Liver (tissue), 3 donors: ENCODE data around the gene STAT3.

Source experiments
- EGR1 ChIP-seq, 2 donors: IDR thresholded peaks; 2 replicates each; pipeline ENCODE4 v1.6.1; 2016 to 2018; ENCODE audit warnings: antibody characterized with exemption in 2 of 2, low read depth in 2 of 2
- GABPA ChIP-seq, 2 donors: IDR thresholded peaks in 1 of 2; conservative IDR thresholded peaks in 1 of 2; 2 replicates each; pipeline ENCODE4 v1.6.1; 2016; ENCODE audit warnings: antibody characterized with exemption in 2 of 2, mild to moderate bottlenecking in 1 of 2, moderate library complexity in 1 of 2
- HNF4A ChIP-seq, 2 donors: conservative IDR thresholded peaks; 2 replicates each; pipeline ENCODE4 v1.6.1; 2016; ENCODE audit warnings: antibody characterized with exemption in 2 of 2, mild to moderate bottlenecking in 2 of 2
- JUND ChIP-seq, 2 donors: IDR thresholded peaks; 2 replicates each; pipeline ENCODE4 v1.6.1; 2016; ENCODE audit warnings: antibody characterized with exemption in 2 of 2
- RXRA ChIP-seq, 2 donors: IDR thresholded peaks; 2 replicates each; pipeline ENCODE4 v1.6.1; 2017 to 2018; ENCODE audit warnings: antibody characterized with exemption in 2 of 2, mild to moderate bottlenecking in 1 of 2
- TAF1 ChIP-seq: conservative IDR thresholded peaks from 2 replicates; pipeline ENCODE4 v1.6.1; 2016; ENCODE audit warnings: antibody characterized with exemption, mild to moderate bottlenecking
- YY1 ChIP-seq: IDR thresholded peaks from 2 replicates; pipeline ENCODE4 v1.6.1; 2016; ENCODE audit warnings: antibody characterized with exemption, mild to moderate bottlenecking
- TF ChIP-seq, protein P1 (sequence below): IDR thresholded peaks from 2 replicates; pipeline ENCODE4 v1.6.1; 2016; ENCODE audit warnings: antibody characterized with exemption
- TF ChIP-seq, protein P2 (sequence below): IDR thresholded peaks from 2 replicates; pipeline ENCODE4 v1.6.1; 2016; ENCODE audit warnings: antibody characterized with exemption
- TF ChIP-seq, protein P3 (sequence below): fragments of 150-350 bp; IDR thresholded peaks from 2 replicates; pipeline ENCODE4 v1.5.1; 2017; ENCODE audit warnings: improper control_type of control experiment, low read depth, low read length; ENCODE audit not compliant: missing input control
- TF ChIP-seq, protein P4 (sequence below): IDR thresholded peaks from 2 replicates; pipeline ENCODE4 v1.6.1; 2016; ENCODE audit warnings: antibody characterized with exemption
- TF ChIP-seq, protein P5 (sequence below): IDR thresholded peaks from 2 replicates; pipeline ENCODE4 v1.6.1; 2016; ENCODE audit warnings: antibody characterized with exemption, mild to moderate bottlenecking
- donor health status: healthy.
- donor health status: healthy.

DNA sequence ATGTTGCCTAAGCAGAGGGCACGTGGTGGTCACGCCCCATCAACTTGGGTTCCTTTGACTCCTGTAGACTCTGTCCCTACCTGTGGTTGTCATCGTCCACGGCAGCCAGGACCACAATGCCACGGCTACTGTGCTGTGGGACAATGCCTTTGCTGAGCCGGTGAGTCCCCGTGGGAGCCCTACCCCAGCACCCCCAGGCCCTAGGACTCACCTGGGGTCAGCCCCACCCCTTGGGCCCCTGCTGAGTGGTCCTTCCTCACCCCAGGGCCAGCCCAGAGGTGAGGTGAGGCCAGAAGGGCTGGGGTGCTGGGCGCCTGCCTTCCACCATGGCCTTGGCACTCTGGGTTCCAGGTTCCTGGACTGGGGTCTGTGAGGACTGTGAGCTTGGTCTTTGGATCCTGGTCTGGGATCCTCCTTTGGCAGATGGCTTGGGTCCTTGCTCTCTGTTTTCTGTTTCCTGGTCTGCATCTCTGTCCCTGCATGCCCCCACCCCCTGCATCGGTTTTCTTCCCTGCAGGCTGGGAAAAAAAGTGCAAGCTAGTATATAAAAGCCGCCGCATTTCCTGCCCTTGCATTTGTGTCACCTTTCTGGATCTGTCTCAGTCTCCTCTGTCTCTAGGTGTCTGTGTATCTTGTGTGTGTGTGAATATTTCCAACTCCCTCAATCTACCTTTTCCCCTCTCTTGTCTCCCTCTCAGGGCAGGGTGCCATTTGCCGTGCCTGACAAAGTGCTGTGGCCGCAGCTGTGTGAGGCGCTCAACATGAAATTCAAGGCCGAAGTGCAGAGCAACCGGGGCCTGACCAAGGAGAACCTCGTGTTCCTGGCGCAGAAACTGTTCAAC, 82.5 kb downstream of the STAT3 start:
- no peak for TF ChIP-seq YY1
- TF ChIP-seq, protein P1, sequence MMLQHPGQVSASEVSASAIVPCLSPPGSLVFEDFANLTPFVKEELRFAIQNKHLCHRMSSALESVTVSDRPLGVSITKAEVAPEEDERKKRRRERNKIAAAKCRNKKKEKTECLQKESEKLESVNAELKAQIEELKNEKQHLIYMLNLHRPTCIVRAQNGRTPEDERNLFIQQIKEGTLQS: no peak
- TF ChIP-seq, protein P2, sequence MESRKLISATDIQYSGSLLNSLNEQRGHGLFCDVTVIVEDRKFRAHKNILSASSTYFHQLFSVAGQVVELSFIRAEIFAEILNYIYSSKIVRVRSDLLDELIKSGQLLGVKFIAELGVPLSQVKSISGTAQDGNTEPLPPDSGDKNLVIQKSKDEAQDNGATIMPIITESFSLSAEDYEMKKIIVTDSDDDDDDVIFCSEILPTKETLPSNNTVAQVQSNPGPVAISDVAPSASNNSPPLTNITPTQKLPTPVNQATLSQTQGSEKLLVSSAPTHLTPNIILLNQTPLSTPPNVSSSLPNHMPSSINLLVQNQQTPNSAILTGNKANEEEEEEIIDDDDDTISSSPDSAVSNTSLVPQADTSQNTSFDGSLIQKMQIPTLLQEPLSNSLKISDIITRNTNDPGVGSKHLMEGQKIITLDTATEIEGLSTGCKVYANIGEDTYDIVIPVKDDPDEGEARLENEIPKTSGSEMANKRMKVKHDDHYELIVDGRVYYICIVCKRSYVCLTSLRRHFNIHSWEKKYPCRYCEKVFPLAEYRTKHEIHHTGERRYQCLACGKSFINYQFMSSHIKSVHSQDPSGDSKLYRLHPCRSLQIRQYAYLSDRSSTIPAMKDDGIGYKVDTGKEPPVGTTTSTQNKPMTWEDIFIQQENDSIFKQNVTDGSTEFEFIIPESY: no peak
- TF ChIP-seq, protein P3, sequence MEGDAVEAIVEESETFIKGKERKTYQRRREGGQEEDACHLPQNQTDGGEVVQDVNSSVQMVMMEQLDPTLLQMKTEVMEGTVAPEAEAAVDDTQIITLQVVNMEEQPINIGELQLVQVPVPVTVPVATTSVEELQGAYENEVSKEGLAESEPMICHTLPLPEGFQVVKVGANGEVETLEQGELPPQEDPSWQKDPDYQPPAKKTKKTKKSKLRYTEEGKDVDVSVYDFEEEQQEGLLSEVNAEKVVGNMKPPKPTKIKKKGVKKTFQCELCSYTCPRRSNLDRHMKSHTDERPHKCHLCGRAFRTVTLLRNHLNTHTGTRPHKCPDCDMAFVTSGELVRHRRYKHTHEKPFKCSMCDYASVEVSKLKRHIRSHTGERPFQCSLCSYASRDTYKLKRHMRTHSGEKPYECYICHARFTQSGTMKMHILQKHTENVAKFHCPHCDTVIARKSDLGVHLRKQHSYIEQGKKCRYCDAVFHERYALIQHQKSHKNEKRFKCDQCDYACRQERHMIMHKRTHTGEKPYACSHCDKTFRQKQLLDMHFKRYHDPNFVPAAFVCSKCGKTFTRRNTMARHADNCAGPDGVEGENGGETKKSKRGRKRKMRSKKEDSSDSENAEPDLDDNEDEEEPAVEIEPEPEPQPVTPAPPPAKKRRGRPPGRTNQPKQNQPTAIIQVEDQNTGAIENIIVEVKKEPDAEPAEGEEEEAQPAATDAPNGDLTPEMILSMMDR: no peak
- TF ChIP-seq, protein P4, sequence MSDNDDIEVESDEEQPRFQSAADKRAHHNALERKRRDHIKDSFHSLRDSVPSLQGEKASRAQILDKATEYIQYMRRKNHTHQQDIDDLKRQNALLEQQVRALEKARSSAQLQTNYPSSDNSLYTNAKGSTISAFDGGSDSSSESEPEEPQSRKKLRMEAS: no peak
- TF ChIP-seq TAF1: no peak
- TF ChIP-seq JUND (IDR thresholded peaks at IDR 0.05): no peak
- TF ChIP-seq EGR1 (IDR thresholded peaks at IDR 0.05; ENCODE audit: low read depth in 2 of 2): no peak
- no peak for TF ChIP-seq GABPA (IDR thresholded peaks at IDR 0.05 in 1 of 2, conservative IDR thresholded peaks at IDR 0.05 in 1 of 2)
- TF ChIP-seq RXRA (IDR thresholded peaks at IDR 0.05): no peak
- TF ChIP-seq HNF4A (conservative IDR thresholded peaks at IDR 0.05): no peak
- TF ChIP-seq, protein P5, sequence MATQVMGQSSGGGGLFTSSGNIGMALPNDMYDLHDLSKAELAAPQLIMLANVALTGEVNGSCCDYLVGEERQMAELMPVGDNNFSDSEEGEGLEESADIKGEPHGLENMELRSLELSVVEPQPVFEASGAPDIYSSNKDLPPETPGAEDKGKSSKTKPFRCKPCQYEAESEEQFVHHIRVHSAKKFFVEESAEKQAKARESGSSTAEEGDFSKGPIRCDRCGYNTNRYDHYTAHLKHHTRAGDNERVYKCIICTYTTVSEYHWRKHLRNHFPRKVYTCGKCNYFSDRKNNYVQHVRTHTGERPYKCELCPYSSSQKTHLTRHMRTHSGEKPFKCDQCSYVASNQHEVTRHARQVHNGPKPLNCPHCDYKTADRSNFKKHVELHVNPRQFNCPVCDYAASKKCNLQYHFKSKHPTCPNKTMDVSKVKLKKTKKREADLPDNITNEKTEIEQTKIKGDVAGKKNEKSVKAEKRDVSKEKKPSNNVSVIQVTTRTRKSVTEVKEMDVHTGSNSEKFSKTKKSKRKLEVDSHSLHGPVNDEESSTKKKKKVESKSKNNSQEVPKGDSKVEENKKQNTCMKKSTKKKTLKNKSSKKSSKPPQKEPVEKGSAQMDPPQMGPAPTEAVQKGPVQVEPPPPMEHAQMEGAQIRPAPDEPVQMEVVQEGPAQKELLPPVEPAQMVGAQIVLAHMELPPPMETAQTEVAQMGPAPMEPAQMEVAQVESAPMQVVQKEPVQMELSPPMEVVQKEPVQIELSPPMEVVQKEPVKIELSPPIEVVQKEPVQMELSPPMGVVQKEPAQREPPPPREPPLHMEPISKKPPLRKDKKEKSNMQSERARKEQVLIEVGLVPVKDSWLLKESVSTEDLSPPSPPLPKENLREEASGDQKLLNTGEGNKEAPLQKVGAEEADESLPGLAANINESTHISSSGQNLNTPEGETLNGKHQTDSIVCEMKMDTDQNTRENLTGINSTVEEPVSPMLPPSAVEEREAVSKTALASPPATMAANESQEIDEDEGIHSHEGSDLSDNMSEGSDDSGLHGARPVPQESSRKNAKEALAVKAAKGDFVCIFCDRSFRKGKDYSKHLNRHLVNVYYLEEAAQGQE: no peak
